ENCODE results near the gene KRT13.

DNA sequence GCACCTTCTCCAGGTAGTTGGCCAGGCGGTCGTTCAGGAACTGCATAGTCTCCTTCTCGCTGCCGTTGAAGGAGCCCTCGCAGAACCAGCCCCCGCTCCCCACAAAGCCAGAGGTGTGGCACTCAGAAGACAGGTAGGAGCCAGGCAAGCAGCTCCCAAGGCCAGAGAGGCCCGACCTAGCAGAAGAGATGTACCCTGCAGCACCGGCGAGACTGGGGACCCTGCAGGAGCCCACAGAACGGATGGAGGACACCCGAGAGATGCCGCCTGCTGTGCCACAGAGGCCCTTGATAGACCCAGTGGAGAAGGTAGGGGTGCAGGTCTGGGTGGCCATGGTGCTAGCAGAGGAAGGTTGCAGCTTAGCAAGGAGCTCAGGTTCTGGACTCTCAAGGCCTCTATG lies 15.9 kb downstream of the KRT13 start, which contains the start of gene KRT36:
- TF ChIP-seq, protein P1, sequence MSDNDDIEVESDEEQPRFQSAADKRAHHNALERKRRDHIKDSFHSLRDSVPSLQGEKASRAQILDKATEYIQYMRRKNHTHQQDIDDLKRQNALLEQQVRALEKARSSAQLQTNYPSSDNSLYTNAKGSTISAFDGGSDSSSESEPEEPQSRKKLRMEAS (IDR thresholded peaks at IDR 0.05): no peak
- TF ChIP-seq TAF1 (conservative IDR thresholded peaks at IDR 0.05): no peak
- TF ChIP-seq, protein P2, sequence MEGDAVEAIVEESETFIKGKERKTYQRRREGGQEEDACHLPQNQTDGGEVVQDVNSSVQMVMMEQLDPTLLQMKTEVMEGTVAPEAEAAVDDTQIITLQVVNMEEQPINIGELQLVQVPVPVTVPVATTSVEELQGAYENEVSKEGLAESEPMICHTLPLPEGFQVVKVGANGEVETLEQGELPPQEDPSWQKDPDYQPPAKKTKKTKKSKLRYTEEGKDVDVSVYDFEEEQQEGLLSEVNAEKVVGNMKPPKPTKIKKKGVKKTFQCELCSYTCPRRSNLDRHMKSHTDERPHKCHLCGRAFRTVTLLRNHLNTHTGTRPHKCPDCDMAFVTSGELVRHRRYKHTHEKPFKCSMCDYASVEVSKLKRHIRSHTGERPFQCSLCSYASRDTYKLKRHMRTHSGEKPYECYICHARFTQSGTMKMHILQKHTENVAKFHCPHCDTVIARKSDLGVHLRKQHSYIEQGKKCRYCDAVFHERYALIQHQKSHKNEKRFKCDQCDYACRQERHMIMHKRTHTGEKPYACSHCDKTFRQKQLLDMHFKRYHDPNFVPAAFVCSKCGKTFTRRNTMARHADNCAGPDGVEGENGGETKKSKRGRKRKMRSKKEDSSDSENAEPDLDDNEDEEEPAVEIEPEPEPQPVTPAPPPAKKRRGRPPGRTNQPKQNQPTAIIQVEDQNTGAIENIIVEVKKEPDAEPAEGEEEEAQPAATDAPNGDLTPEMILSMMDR (IDR thresholded peaks at IDR 0.05; ENCODE audit: low read depth, low read length, missing input control): no peak
- TF ChIP-seq YY1 (IDR thresholded peaks at IDR 0.05): no peak
- TF ChIP-seq, protein P3, sequence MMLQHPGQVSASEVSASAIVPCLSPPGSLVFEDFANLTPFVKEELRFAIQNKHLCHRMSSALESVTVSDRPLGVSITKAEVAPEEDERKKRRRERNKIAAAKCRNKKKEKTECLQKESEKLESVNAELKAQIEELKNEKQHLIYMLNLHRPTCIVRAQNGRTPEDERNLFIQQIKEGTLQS (IDR thresholded peaks at IDR 0.05): no peak
- TF ChIP-seq HNF4A (conservative IDR thresholded peaks at IDR 0.05): no peak
- no peak for TF ChIP-seq HNF4G (IDR thresholded peaks at IDR 0.05)
- TF ChIP-seq GABPA (IDR thresholded peaks at IDR 0.05 in 1 of 2, conservative IDR thresholded peaks at IDR 0.05 in 1 of 2): no peak
- no peak for TF ChIP-seq JUND (IDR thresholded peaks at IDR 0.05)
- TF ChIP-seq RAD21 (IDR thresholded peaks at IDR 0.05): no peak
